K562 (cell line): ENCODE data around the gene TAF3.

ENCODE experiments used
- CAMTA2 ChIP-seq: fragments of 250-450 bp; sonication (Bioruptor Pico); conservative IDR thresholded peaks from 2 replicates; pipeline ENCODE4 v1.5.1; 2022
- CTCF ChIP-seq, 3 experiments: IDR thresholded peaks in 2 of 3; conservative IDR thresholded peaks in 1 of 3; 2 replicates each; pipeline ENCODE4 v1.5.1; 2011 to 2012; ENCODE audit warnings: low read length in 3 of 3, mild to moderate bottlenecking in 3 of 3, control low read depth in 2 of 3, improper control_type of control experiment in 1 of 3, inconsistent platforms in 1 of 3, low read depth in 1 of 3, mixed read lengths in 1 of 3, moderate library complexity in 1 of 3; ENCODE audit not compliant: insufficient read depth in 2 of 3
- ELF1 ChIP-seq: fragments of 200-800 bp; sonication (Bioruptor generic); IDR thresholded peaks from 2 replicates; pipeline ENCODE4 v1.6.1; 2016; ENCODE audit warnings: missing genetic modification characterization, missing compliant biosample characterization
- KLF16 ChIP-seq: IDR thresholded peaks from 2 replicates; pipeline ENCODE4 v1.6.1; 2016; ENCODE audit warnings: antibody characterized with exemption
- MXI1 ChIP-seq: IDR thresholded peaks from 2 replicates; pipeline ENCODE4 v1.6.1; 2011; ENCODE audit warnings: low read depth, mild to moderate bottlenecking, improper control_type of control experiment, low read length
- NCOA4 ChIP-seq: fragments of 450-650 bp; IDR thresholded peaks from 2 replicates; pipeline ENCODE4 v1.6.1; 2018; ENCODE audit warnings: mild to moderate bottlenecking; ENCODE audit not compliant: partially characterized antibody

- TF ChIP-seq CTCF (IDR thresholded peaks at IDR 0.05 in 2 of 3, conservative IDR thresholded peaks at IDR 0.05 in 1 of 3; ENCODE audit: insufficient read depth in 2 of 3, low read depth in 1 of 3, low read length in 3 of 3) (no peak), MXI1 (no peak), CAMTA2 (CRISPR knock-in tag) (no peak), KLF16 (no peak), NCOA4 (no peak), ELF1 (tag) (no peak)
Measured at GRCh38 chr10:8060010-8060703, 241.9 kb downstream of the TAF3 start.
